DND-41 (cell line): ENCODE data around the gene UNC5CL.

Experiments used
- CTCF ChIP-seq: IDR thresholded peaks from 2 replicates; pipeline ENCODE4 v1.5.1; 2012; ENCODE audit warnings: borderline replicate concordance, low read length, moderate library complexity, mild to moderate bottlenecking; ENCODE audit not compliant: poor library complexity, severe bottlenecking; ENCODE audit errors: extremely low read depth
- EZH2 ChIP-seq: IDR thresholded peaks from 3 replicates; pipeline ENCODE4 v1.6.1; 2012; ENCODE audit warnings: borderline replicate concordance, low read depth, mild to moderate bottlenecking, moderate library complexity, low read length, inconsistent platforms; ENCODE audit not compliant: severe bottlenecking

GRCh38 chr6:41042226-41043055, 3.4 kb upstream of the UNC5CL start, which contains the start of gene TSPO2:
- no peak for TF ChIP-seq CTCF
- no peak for TF ChIP-seq EZH2
